A204.1 (cell line): Measurements from ENCODE around the gene SYT1.
"Not testable (repeated sequence)": the region's sequence is repeated elsewhere in the genome, so short reads cannot be mapped to it uniquely, and the experiment has no call there.

Experiments
- FAIRE-seq: peaks from 2 replicates; lab custom pipeline; 2012; peaks lifted over from hg19 to GRCh38; lab: Jason Lieb, UNC

Gene SYT1

GRCh38 chr12:79143803-79144202, 279.2 kb downstream of the SYT1 start:
- no peak for FAIRE-seq

GRCh38 chr12:79151956-79152355, 287.4 kb downstream of the SYT1 start:
- FAIRE-seq = no peak

- FAIRE-seq = no peak
Measured at GRCh38 chr12:79155683-79156082, 291.1 kb downstream of the SYT1 start.

- no peak for FAIRE-seq
Measured at GRCh38 chr12:79156846-79157463, 292.4 kb downstream of the SYT1 start.

GRCh38 chr12:79161249-79161934, 296.8 kb downstream of the SYT1 start:
- FAIRE-seq = no peak

GRCh38 chr12:79162147-79162772, 297.7 kb downstream of the SYT1 start:
- no peak for FAIRE-seq

- FAIRE-seq = no peak
Measured at GRCh38 chr12:79162948-79163347, 298.4 kb downstream of the SYT1 start.

- FAIRE-seq = no peak
Measured at GRCh38 chr12:79164890-79165289, 300.3 kb downstream of the SYT1 start.

- FAIRE-seq = no peak
Measured at GRCh38 chr12:79168687-79169086, 304.1 kb downstream of the SYT1 start.

GRCh38 chr12:79174626-79175025, 310.1 kb downstream of the SYT1 start:
- no peak for FAIRE-seq

- FAIRE-seq = no peak
Measured at GRCh38 chr12:79183003-79183402, 318.4 kb downstream of the SYT1 start.

GRCh38 chr12:79183926-79184325, 319.4 kb downstream of the SYT1 start:
- FAIRE-seq = no peak

- no peak for FAIRE-seq
Measured at GRCh38 chr12:79186506-79186905, 321.9 kb downstream of the SYT1 start.

GRCh38 chr12:79187032-79187431, 322.5 kb downstream of the SYT1 start:
- FAIRE-seq = no peak

GRCh38 chr12:79191391-79191790, 326.8 kb downstream of the SYT1 start:
- no peak for FAIRE-seq

- FAIRE-seq = no peak
Measured at GRCh38 chr12:79194595-79194994, 330.0 kb downstream of the SYT1 start.

GRCh38 chr12:79199166-79199565, 334.6 kb downstream of the SYT1 start:
- FAIRE-seq = no peak

- no peak for FAIRE-seq
Measured at GRCh38 chr12:79200176-79200575, 335.6 kb downstream of the SYT1 start.

- FAIRE-seq = no peak
Measured at GRCh38 chr12:79203058-79203647, 338.6 kb downstream of the SYT1 start.

GRCh38 chr12:79206871-79207270, 342.3 kb downstream of the SYT1 start:
- no peak for FAIRE-seq

GRCh38 chr12:79210403-79210802, 345.8 kb downstream of the SYT1 start:
- FAIRE-seq = not testable (repeated sequence)

- no peak for FAIRE-seq
Measured at GRCh38 chr12:79217306-79217705, 352.7 kb downstream of the SYT1 start.

GRCh38 chr12:79223210-79223609, 358.6 kb downstream of the SYT1 start:
- no peak for FAIRE-seq
